ENCODE data around the gene KRTAP10-1.

KRTAP10-1 gene

DNA sequence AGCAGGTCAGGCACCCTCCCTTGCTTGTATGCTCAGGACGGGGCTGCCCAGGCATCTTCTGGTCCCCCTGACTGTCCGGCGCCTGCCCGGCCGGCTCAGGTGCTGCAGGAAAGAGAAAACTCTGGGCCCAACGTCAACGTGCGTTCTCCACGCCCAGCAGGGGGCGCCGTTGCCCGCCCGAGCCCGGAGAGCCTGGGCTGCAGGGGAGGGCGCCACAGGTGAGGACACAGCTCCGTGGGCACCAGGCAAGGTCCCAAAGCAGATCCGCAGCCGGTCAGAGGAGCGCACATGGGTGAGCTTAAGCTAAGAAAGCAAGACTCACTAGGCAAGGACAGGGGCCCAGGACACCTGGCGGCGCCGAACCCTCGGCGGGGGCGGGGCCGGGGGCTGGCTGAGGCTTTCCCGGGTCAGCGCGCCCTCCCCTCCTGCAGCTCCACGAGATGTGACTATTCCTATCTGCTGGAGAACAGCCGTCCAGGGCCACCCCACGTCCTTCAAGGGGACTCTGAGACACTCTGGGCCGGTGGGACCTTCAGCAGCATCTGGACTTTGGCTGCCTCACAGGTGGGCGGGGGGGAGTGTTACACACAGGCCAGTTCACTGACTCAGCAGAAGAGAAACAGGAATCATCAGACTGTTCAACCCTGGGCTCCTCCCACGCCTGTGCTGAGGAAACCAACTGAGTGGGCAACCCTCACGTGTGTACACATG, 29.3 kb downstream of the KRTAP10-1 start:
- peaks cover 3% of the 10 kb centered on the region; the same call in 1 of the 2 replicates for H3K4me1 ChIP-seq (ENCODE audit: insufficient read depth, low read length)
- no peaks in the 10 kb centered on the region for H3K9me3 ChIP-seq (ENCODE audit: insufficient read depth, low read depth, low read length)
- peak overlapping the region; percentile 59 for H3K4me3 ChIP-seq (ENCODE audit: low read length)
- WGBS = 15% methylated on average over 36 of the region's 36 CpGs
- no peak overlapping the region for H3K27ac ChIP-seq (ENCODE audit: low read depth, low read length)
- peak overlapping the region; percentile 53; the same call in 1 of the 2 replicates for H3K9ac ChIP-seq (ENCODE audit: low read depth, low read length)
- H3K36me3 ChIP-seq (ENCODE audit: insufficient read depth, low read length) = no peaks in the 10 kb centered on the region
- no peaks in the 10 kb centered on the region for H3K27me3 ChIP-seq (ENCODE audit: insufficient read depth, low read length)

DNA sequence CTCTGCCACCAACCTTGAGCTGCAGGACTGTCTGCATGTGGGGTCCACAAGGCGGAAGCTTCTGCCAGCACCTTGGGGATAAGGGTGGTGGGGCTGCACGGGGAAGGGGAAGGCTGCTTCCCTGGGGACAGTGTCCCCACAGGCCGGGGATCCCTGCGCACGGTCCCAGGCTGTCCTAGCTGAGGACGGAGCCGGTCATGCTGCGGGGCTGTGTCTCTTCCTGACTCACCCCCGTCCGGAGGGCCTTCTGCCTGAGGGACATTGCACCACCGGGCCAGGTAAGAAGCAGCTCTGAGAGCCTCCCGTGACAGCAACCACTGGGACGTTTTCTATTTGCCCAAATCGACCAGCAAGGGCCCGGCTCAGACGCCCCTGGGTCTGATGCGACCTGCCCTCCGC, 29.9 kb downstream of the KRTAP10-1 start:
- Histone ChIP-seq H3K4me3 (ENCODE audit: low read length) (no peak overlapping the region; the same call in 1 of the 2 replicates), H3K9ac (ENCODE audit: low read depth, low read length) (no peak overlapping the region), H3K27ac (ENCODE audit: low read depth, low read length) (no peak overlapping the region), H3K27me3 (ENCODE audit: insufficient read depth, low read length) (no peaks in the 10 kb centered on the region), H3K9me3 (ENCODE audit: insufficient read depth, low read depth, low read length) (no peaks in the 10 kb centered on the region), H3K36me3 (ENCODE audit: insufficient read depth, low read length) (no peaks in the 10 kb centered on the region), H3K4me1 (ENCODE audit: insufficient read depth, low read length) (peaks cover 3% of the 10 kb centered on the region; the same call in 1 of the 2 replicates)
- WGBS = 65% methylated on average over 18 of the region's 18 CpGs

DNA sequence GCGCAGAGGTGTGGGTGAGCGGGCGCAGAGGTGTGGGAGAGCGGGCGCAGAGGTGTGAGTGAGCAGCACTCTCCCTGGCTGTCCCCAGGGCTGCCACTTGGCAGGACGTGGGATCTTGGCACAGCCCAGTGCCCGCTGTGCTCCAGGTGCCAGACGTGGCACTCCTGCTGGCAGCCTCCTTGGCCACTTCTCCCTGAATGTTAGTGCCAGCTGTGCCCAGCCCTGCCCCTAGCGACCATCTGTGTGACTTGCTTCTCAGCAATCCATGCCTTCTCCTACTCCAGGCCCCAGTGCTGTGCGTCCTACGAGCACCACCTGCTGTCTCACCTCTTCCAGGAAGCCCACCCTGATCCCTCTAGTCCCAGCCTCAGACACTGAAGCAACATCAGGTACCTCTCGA, 30.5 kb downstream of the KRTAP10-1 start:
- H3K4me1 ChIP-seq (ENCODE audit: insufficient read depth, low read length) = peaks cover 3% of the 10 kb centered on the region; the same call in 1 of the 2 replicates
- H3K9me3 ChIP-seq (ENCODE audit: insufficient read depth, low read depth, low read length) = no peaks in the 10 kb centered on the region
- no peak overlapping the region for H3K9ac ChIP-seq (ENCODE audit: low read depth, low read length)
- H3K4me3 ChIP-seq (ENCODE audit: low read length) = no peak overlapping the region
- H3K27me3 ChIP-seq (ENCODE audit: insufficient read depth, low read length) = no peaks in the 10 kb centered on the region
- H3K27ac ChIP-seq (ENCODE audit: low read depth, low read length) = no peak overlapping the region
- H3K36me3 ChIP-seq (ENCODE audit: insufficient read depth, low read length) = no peaks in the 10 kb centered on the region
- WGBS = 91% methylated on average over 12 of the region's 12 CpGs

DNA sequence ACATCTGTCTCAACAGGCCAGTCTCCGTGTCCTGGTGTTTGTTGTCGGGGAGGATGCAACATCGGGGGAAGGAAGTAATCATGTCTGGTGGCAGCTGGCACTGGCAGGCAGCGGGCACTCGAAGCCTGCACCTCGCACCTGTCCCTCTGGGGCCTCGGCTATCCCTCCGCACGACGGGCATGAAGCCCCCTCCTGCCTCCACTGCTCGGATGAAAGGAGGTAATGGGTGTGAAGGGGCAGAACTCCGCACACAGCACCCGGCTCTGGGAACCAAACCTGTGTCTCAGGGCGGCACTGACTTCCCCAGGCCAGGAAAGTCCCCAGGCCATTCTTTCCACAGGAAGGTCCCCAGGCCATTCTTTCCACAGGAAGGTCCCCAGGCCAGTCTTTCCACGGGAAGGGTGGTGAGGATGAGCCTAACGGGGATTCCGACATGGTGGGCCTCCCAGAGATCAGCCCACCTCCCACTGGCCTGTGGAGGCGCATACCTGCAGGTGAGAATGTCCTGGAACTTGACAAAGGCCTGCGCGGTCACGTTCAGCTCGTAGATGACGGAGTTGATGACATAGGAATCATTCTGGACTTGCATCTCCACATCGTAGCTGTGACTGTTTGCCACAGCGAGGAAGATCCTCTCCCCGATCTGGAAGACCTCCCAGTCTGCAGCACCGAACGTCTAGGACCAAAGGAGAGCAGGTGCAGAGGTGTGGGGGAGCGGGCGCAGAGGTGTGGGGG, 31.1 kb downstream of the KRTAP10-1 start:
- Histone ChIP-seq H3K9me3 (ENCODE audit: insufficient read depth, low read depth, low read length) (no peaks in the 10 kb centered on the region), H3K27ac (ENCODE audit: low read depth, low read length) (no peak overlapping the region), H3K4me1 (ENCODE audit: insufficient read depth, low read length) (peaks cover 3% of the 10 kb centered on the region; the same call in 1 of the 2 replicates), H3K9ac (ENCODE audit: low read depth, low read length) (no peak overlapping the region), H3K36me3 (ENCODE audit: insufficient read depth, low read length) (no peaks in the 10 kb centered on the region), H3K4me3 (ENCODE audit: low read length) (no peak overlapping the region), H3K27me3 (ENCODE audit: insufficient read depth, low read length) (no peaks in the 10 kb centered on the region)
- WGBS = 94% methylated on average over 30 of the region's 30 CpGs

DNA sequence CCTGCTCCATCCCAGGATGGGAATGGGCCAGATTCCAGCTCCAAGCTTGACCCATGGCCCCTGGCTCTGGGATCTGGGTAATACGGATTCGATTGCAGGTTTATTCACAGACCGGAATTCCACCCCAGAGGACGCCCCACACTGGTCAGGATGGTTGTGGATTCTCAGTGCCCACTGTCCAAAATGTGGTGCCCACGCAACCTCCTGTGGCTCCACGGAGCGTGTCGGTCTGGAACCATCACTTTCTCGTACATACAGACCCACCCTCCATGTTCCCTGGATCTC, 31.6 kb downstream of the KRTAP10-1 start:
- Histone ChIP-seq H3K4me1 (ENCODE audit: insufficient read depth, low read length) (peaks cover 3% of the 10 kb centered on the region; the same call in 1 of the 2 replicates), H3K27ac (ENCODE audit: low read depth, low read length) (no peak overlapping the region), H3K27me3 (ENCODE audit: insufficient read depth, low read length) (no peaks in the 10 kb centered on the region), H3K4me3 (ENCODE audit: low read length) (no peak overlapping the region), H3K9me3 (ENCODE audit: insufficient read depth, low read depth, low read length) (no peaks in the 10 kb centered on the region), H3K36me3 (ENCODE audit: insufficient read depth, low read length) (no peaks in the 10 kb centered on the region), H3K9ac (ENCODE audit: low read depth, low read length) (no peak overlapping the region)
- WGBS = 96% methylated on average over 9 of the region's 9 CpGs

DNA sequence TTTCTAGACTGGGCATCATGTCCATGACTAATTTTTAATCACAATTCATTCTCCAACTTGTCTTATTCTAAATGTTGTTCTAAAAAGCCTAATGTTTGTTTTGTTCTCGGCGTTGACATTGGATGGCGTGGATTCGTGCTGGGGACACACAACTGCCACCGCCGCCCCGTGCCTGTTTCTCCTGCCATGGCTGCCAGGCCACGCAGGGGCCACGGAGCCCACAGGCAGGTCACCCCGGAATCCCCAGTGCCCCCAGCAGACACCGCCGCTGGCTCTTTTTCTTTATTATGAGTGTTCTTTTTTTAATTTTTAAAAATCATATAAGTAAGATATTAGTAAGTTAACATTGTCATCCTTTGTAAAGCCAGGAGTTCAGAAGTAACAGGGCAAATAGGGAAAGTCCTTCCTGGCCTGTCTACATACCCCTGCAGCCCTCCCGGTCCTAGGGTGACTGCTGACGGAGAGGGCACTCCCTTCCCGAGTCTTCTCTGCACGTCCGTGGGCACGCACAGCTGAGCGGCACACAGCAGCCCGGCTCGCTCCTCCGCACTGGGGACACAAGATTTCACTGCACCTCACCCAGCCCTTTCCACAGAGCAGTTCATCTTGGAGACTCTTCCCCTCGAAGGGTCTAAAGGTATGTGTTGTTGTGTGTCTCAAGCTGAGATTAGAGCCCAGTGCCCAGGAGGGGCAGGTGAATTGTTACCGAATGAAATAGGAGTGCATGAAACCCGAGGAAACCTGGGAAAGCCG, 32.1 kb downstream of the KRTAP10-1 start:
- Histone ChIP-seq H3K27ac (ENCODE audit: low read depth, low read length) (no peak overlapping the region), H3K4me1 (ENCODE audit: insufficient read depth, low read length) (peaks cover 3% of the 10 kb centered on the region; the same call in 1 of the 2 replicates), H3K27me3 (ENCODE audit: insufficient read depth, low read length) (no peaks in the 10 kb centered on the region), H3K9ac (ENCODE audit: low read depth, low read length) (no peak overlapping the region), H3K9me3 (ENCODE audit: insufficient read depth, low read depth, low read length) (no peaks in the 10 kb centered on the region), H3K36me3 (ENCODE audit: insufficient read depth, low read length) (no peaks in the 10 kb centered on the region), H3K4me3 (ENCODE audit: low read length) (no peak overlapping the region)
- WGBS = 94% methylated on average over 24 of the region's 26 CpGs

DNA sequence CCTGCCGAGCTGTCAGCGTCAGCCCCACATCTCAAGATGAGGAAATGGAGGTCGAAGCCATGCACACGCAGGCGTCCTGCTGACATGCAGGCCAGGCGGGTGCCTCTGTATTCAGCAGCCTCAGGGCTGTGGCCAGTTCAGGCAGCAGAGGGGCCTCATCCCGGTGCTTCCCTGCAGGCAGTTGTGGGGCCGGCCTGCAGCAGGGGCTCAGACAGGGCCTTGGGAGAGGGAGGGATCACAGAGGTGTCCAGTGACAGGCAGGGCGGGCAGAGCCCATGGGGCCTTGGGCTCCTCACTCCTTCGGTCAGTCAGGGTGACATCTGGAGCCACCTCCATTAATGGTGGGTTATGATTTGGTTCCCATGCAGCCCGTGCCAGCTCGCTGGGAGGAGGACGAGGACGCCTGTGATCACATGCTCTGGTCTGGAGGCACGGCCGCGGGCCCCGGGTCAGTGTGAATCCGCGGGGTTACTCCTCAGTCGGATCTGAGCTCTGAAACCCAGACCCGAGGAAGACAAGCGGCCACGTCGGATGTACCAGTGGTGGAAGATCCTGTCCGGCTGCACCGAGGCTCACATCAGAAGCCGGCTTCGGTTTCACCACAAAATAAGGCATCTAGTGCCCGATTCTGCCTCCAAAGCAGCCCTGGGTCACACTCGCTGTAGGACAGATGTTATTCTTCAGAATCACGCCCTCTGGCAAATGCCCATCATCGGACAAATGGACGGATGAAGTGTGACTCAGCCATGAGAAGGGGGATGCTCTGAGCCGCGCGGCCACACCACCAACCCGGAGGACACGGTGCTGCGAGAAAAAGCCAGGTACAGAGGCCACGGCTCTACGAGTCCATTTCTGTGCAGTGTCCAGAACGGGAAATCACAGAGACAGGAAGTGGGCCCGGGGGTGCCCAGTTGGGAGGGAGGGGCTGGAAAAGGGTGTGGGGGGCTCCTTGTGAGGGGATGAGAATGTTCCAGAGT, 33.4 kb downstream of the KRTAP10-1 start:
- no peaks in the 10 kb centered on the region for H3K36me3 ChIP-seq (ENCODE audit: insufficient read depth, low read length)
- WGBS = 91% methylated on average over 44 of the region's 44 CpGs
- H3K4me3 ChIP-seq (ENCODE audit: low read length) = no peak overlapping the region
- H3K27me3 ChIP-seq (ENCODE audit: insufficient read depth, low read length) = no peaks in the 10 kb centered on the region
- peaks cover 3% of the 10 kb centered on the region; the same call in 1 of the 2 replicates for H3K4me1 ChIP-seq (ENCODE audit: insufficient read depth, low read length)
- H3K9me3 ChIP-seq (ENCODE audit: insufficient read depth, low read depth, low read length) = no peaks in the 10 kb centered on the region
- H3K27ac ChIP-seq (ENCODE audit: low read depth, low read length) = no peak overlapping the region
- H3K9ac ChIP-seq (ENCODE audit: low read depth, low read length) = no peak overlapping the region

DNA sequence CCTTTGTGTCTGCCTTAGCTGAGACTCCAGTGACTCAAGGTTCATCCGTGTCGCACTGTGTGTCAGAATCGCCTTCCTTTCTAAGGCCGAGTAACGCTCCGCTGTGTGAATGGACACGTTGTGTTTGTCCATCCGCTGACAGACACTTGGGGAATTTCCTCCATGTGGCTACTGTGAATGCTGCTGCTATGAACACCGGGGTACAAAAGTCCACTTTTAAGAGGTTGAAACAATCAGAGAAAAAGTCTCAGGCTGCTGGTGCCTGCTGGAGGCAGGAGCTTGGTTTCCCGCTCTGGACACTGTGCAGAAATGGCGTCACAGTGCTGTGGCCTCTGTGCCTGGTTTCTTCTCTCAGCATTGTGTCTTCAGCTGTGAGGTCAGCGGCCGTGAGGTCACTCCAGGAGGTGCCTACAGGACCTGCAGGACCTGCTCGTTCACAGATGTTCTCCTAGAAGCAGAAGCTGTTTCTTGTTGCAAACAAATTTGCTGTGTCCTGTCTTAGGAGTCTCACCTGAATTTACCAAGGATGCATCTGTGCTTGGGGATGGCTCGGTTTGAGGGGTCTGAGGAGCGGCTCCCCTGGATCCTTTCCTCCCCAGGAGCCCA, 34.2 kb downstream of the KRTAP10-1 start:
- H3K36me3 ChIP-seq (ENCODE audit: insufficient read depth, low read length) = no peaks in the 10 kb centered on the region
- H3K27me3 ChIP-seq (ENCODE audit: insufficient read depth, low read length) = no peaks in the 10 kb centered on the region
- no peak overlapping the region for H3K27ac ChIP-seq (ENCODE audit: low read depth, low read length)
- no peaks in the 10 kb centered on the region; the same call in 1 of the 2 replicates for H3K4me1 ChIP-seq (ENCODE audit: insufficient read depth, low read length)
- 92% methylated on average over 16 of the region's 16 CpGs for WGBS
- no peak overlapping the region for H3K9ac ChIP-seq (ENCODE audit: low read depth, low read length)
- no peaks in the 10 kb centered on the region for H3K9me3 ChIP-seq (ENCODE audit: insufficient read depth, low read depth, low read length)
- no peak overlapping the region for H3K4me3 ChIP-seq (ENCODE audit: low read length)

DNA sequence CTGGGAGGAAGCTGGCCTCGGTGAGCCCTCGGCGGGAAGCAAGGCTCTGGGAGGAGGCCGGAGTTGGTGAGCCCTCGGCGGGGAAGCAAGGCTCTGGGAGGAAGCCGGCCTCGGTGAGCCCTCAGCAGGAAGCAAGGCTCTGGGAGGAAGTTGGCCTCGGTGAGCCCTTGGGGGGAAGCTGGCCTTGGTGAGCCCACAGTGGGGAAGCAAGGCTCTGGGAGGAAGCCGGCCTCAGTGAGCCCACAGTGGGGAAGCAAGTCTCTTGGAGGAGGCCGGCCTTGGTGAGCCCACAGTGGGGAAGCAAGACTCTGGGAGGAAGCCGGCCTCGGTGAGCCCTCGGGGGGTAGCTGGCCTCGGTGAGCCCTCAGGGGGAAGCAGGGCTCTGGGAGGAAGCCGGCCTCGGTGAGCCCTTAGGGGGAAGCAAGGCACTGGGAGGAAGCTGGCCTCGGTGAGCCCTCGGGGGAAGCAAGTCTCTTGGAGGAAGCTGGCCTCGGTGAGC, 36.0 kb downstream of the KRTAP10-1 start:
- WGBS = 90% methylated on average over 20 of the region's 20 CpGs
- Histone ChIP-seq H3K27ac (ENCODE audit: low read depth, low read length) (no peak overlapping the region), H3K4me3 (ENCODE audit: low read length) (no peak overlapping the region), H3K4me1 (ENCODE audit: insufficient read depth, low read length) (no peaks in the 10 kb centered on the region), H3K36me3 (ENCODE audit: insufficient read depth, low read length) (no peaks in the 10 kb centered on the region), H3K9ac (ENCODE audit: low read depth, low read length) (no peak overlapping the region), H3K27me3 (ENCODE audit: insufficient read depth, low read length) (no peaks in the 10 kb centered on the region), H3K9me3 (ENCODE audit: insufficient read depth, low read depth, low read length) (no peaks in the 10 kb centered on the region)

Data from HUES64 (cell line).